HFFc6 (cell line): ENCODE measurements around the gene STC2. TPM values are rescaled to one million over a fixed set of nuclear protein-coding genes. Genes with fewer than 3 reads are reported as not detected.

Experiments
- DNase-seq: peaks from one replicate; pipeline ENCODE4 v3.0.0-alpha.2; 2018
- H3K27ac Mint-ChIP-seq: 2 replicates; pipeline ENCODE4 v1.8.0; 2020; ENCODE audit warnings: mild to moderate bottlenecking, mixed read lengths
- H3K27me3 Mint-ChIP-seq: 2 replicates; pipeline ENCODE4 v1.8.0; 2021; ENCODE audit warnings: mild to moderate bottlenecking, moderate library complexity, mixed read lengths; ENCODE audit not compliant: insufficient read depth
- H3K36me3 Mint-ChIP-seq: 2 replicates; pipeline ENCODE4 v1.8.0; 2021; ENCODE audit warnings: low read depth, mixed read lengths
- H3K4me1 Mint-ChIP-seq: 2 replicates; pipeline ENCODE4 v1.8.0; 2020; ENCODE audit warnings: low read depth, mixed read lengths
- H3K4me3 Mint-ChIP-seq: 2 replicates; pipeline ENCODE4 v1.8.0; 2020; ENCODE audit warnings: mild to moderate bottlenecking, moderate library complexity, mixed read lengths
- H3K9me3 Mint-ChIP-seq: 2 replicates; pipeline ENCODE4 v1.8.0; 2020; ENCODE audit warnings: mild to moderate bottlenecking, mixed read lengths
- total RNA-seq, 6 experiments: library from RNA; stranded (reverse); fragmentation: NEBNext Ultra II Directional; extraction: Animal tissue kit (Norgen Biotek cat#: 25700); gene quantifications; 2 replicates in 1 of 6; 3 replicates in 5 of 6; pipeline ENCODE4 v1.2.3, GENCODE V29; 2021
- TF ChIP-seq, protein P1 (sequence below): fragments of 200-600 bp; sonication (generic); IDR thresholded peaks from 2 replicates; pipeline ENCODE4 v1.5.0; 2021; ENCODE audit warnings: antibody characterized with exemption, mild to moderate bottlenecking

Gene STC2
- total RNA-seq, 6 experiments from 2014 or later: 66.3 to 89.0 (median 71.5) TPM

DNA sequence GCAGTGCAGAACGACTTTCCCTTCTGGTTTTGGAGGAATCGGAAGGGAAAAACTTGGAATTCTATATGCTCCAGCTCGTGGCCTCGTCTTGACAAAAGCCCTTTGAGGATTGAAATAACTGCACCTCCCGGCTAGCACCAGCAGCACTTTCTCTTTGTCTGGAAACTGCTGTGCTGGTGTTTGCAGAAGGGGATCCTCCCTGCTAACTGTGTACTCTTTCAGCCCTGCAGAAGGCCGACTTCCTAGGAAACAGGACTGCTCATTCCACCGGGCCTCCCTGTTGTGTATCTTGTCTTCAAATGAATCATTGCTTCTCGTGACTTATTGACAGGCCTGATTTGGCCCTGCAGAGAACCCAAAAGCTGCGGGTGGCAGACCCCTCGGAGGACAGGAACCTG, 23.6 kb downstream of the STC2 start:
- Mint-ChIP-seq H3K9me3 (peaks cover 12% of the 10 kb centered on the region), H3K4me3 (no peak overlapping the region), H3K27ac (no peak overlapping the region), H3K4me1 (peaks cover 30% of the 10 kb centered on the region), H3K36me3 (peaks cover 12% of the 10 kb centered on the region), H3K27me3 (peaks cover 4% of the 10 kb centered on the region)
- TF ChIP-seq, protein P1, sequence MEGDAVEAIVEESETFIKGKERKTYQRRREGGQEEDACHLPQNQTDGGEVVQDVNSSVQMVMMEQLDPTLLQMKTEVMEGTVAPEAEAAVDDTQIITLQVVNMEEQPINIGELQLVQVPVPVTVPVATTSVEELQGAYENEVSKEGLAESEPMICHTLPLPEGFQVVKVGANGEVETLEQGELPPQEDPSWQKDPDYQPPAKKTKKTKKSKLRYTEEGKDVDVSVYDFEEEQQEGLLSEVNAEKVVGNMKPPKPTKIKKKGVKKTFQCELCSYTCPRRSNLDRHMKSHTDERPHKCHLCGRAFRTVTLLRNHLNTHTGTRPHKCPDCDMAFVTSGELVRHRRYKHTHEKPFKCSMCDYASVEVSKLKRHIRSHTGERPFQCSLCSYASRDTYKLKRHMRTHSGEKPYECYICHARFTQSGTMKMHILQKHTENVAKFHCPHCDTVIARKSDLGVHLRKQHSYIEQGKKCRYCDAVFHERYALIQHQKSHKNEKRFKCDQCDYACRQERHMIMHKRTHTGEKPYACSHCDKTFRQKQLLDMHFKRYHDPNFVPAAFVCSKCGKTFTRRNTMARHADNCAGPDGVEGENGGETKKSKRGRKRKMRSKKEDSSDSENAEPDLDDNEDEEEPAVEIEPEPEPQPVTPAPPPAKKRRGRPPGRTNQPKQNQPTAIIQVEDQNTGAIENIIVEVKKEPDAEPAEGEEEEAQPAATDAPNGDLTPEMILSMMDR: no peak
- no peak for DNase-seq

DNA sequence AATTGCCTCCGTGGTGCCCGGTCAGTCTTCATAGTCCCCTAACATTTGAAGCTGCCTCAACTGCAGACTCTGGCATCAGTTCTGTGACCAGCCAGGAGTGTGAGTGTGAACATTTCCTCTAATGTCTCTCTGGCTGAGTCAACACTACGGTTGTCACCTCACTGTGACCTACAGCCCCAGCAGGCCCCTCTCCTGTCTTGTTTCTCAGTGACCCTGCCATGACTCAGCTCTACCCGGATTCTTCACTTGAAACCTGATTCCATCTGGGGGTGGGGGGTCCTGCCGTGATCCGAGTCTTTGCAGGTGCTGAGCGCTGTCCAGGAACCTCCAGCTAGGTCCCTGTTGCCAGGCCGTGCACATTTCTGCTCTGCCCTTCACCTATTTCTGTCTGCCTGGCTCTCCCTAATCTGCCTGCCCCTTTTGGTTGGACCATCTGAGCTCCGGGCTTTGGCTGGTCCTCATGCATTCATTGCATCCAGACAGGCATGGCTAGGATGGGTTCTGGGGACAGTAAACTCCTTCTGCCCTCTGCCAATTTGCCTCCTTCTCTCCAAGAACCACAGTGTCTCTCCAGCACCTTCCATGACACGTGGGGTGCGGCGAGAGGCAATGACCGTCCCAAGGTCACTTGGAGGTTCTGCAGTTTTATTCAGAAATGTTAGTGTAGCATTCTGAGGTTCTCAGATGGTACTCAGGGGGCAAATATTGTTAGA, 24.2 kb downstream of the STC2 start:
- TF ChIP-seq, protein P1: no peak
- DNase-seq: no peak
- Mint-ChIP-seq H3K36me3 (peaks cover 12% of the 10 kb centered on the region), H3K4me3 (no peak overlapping the region), H3K4me1 (peaks cover 30% of the 10 kb centered on the region), H3K27me3 (peaks cover 4% of the 10 kb centered on the region), H3K9me3 (peaks cover 12% of the 10 kb centered on the region), H3K27ac (no peak overlapping the region; the same call in 1 of the 2 replicates)

DNA sequence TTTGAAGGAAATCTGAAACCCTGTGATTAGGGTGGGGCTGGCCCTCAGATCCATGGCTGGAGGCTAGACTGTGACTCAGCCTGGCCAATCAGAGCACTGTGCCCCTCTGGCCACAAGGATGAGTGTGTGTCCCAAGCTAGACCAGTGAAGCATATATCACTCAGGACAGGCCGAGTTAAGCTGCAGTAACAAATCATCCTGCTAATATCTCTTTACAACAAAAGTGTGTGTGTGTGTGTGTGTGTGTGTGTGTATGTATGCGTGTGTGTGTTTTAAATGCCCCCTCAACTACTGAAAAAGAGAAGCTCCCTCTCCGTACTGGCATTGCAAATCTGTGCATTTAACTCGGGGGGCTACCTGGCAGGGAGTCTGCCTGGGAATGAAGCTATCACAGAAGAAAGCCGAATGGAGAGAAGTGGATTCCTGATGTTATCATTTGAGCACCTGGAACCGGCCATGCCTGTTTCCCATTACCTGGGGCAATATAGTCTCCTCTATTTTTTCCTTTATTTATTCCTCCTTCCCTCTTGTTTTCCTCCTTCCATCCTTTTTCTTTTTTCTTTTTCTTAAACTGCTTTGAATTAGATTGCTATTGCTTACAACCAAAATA, 25.6 kb downstream of the STC2 start:
- peak overlapping the region; percentile 70 for H3K27ac Mint-ChIP-seq
- peak; percentile 88 for DNase-seq
- H3K9me3 Mint-ChIP-seq: peaks cover 1% of the 10 kb centered on the region
- peaks cover 6% of the 10 kb centered on the region for H3K27me3 Mint-ChIP-seq
- H3K4me1 Mint-ChIP-seq: peaks cover 30% of the 10 kb centered on the region
- TF ChIP-seq, protein P1: 0 out of 2 replicates have a peak, but pooled peaks have one; percentile 29
- peak overlapping the region; percentile 71 for H3K4me3 Mint-ChIP-seq
- peaks cover 1% of the 10 kb centered on the region; the same call in 1 of the 2 replicates for H3K36me3 Mint-ChIP-seq

DNA sequence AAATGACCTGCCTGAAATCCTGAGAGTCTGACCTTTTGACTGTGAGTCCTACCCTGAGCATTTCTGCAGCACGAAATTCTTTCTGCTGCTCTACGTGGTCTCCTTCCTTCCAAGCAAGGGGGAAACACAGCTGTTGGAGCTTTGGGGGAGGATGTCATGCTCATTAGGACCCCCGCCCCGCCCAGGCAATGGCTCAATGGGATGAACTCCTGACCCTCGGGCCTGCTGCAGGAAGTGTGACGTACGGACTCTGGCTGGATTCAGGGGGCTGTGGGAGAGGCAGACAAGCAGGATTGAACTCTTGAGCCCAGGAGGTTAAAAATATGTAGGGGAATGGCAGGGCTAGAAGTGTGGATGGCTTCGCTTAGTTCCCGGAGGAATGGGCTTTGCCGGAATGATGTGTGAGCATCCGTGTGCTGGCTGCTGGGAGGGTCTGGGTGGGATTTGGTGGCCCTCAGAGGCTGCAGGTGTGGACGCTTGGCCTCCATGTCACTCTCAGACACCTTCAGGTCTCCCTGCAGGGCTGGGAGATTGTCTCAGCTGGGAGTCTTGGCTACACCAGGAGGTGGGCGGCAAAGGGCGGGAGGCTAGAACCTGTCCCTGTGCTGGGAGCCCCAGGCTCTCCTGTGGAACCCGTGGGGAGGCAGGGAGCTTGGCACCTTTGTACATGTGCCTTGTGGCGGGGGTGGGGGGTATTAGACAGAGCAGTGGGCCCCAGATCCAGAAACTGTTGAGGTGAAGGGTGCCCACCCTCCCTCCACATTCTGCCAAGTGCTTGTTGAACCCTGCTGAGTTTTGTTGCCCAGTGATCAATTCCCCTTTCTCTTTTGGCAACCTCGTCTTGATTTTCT, 26.3 kb downstream of the STC2 start:
- Mint-ChIP-seq H3K27me3 (peaks cover 6% of the 10 kb centered on the region), H3K27ac (peak overlapping the region; percentile 70), H3K9me3 (no peaks in the 10 kb centered on the region), H3K4me1 (peaks cover 30% of the 10 kb centered on the region), H3K4me3 (peak overlapping the region; percentile 71), H3K36me3 (no peaks in the 10 kb centered on the region)
- DNase-seq: no peak
- TF ChIP-seq, protein P1: no peak

DNA sequence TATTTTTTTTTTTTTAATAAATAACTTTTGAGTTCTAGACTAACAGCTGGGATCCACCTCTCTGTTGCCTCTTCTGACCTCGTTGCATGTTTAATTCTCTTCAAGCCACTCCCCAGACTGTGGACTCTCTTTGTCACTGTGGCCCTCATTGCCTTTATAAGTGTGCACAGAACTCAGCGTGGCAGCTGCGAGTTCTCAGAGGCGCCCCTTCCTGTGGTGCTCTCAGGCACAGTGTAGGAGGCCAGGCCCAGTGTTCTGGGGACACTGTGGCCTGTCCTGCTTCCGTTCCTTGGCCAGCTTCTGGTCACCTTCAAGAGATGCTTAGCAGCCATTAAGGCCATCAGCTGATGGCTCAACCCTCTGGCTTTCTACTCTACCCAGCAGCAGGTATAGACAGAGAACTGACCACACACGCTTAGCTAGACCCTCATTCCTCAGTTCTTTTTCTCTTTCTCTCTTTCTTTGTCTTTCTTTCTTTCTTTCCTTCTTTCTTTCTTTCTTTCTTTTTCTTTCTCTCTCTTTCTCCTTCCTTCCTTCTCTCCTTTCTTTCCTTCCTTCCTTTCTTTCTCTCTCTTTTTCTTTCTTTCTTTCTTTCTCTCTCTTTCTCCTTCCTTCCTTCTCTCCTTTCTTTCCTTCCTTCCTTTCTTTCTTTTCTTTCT, 27.7 kb downstream of the STC2 start:
- Mint-ChIP-seq H3K4me3 (no peak overlapping the region), H3K27me3 (peaks cover 9% of the 10 kb centered on the region), H3K4me1 (peaks cover 37% of the 10 kb centered on the region), H3K36me3 (no peaks in the 10 kb centered on the region), H3K9me3 (no peaks in the 10 kb centered on the region), H3K27ac (no peak overlapping the region)
- DNase-seq: no peak
- TF ChIP-seq, protein P1: no peak
